Mammary epithelial cell (primary cell): Measurements from ENCODE around the gene ASIC4.

Experiments
- EZH2 ChIP-seq: IDR thresholded peaks from 2 replicates; pipeline ENCODE4 v1.6.1; 2012; ENCODE audit warnings: low read length, inconsistent platforms, borderline replicate concordance
- TF ChIP-seq, protein P1 (sequence below), 2 donors: IDR thresholded peaks in 1 of 2; conservative IDR thresholded peaks in 1 of 2; 2 replicates each; pipeline ENCODE4 v1.5.1; 2011 to 2012; ENCODE audit warnings: inconsistent platforms in 2 of 2, low read length in 2 of 2, mild to moderate bottlenecking in 2 of 2, control low read depth in 1 of 2, low read depth in 1 of 2; ENCODE audit not compliant: insufficient read depth in 1 of 2; ENCODE audit errors: extremely low read depth in 1 of 2

DNA sequence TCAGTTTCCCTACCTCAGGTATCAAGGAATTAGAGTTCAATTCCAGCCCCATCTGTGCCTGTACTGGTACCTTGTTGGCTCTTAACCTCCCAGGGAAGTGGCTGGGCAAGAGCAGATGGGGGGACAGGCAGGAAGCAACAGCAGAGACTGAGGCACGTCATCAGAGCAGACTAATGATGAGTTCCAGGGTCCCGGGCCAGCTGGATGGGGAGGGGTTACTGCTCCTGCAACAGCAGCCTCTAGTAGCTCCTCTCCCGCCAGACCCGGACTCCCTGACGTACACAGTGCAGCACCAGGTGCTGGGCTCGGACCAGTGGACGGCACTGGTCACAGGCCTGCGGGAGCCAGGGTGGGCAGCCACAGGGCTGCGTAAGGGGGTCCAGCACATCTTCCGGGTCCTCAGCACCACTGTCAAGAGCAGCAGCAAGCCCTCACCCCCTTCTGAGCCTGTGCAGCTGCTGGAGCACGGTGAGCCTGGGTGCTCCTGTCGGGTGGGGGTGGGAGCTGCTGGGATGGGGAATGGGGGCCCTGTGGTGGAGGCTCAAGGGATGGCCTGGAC is 41.6 kb upstream of the ASIC4 start:
- TF ChIP-seq, protein P1, sequence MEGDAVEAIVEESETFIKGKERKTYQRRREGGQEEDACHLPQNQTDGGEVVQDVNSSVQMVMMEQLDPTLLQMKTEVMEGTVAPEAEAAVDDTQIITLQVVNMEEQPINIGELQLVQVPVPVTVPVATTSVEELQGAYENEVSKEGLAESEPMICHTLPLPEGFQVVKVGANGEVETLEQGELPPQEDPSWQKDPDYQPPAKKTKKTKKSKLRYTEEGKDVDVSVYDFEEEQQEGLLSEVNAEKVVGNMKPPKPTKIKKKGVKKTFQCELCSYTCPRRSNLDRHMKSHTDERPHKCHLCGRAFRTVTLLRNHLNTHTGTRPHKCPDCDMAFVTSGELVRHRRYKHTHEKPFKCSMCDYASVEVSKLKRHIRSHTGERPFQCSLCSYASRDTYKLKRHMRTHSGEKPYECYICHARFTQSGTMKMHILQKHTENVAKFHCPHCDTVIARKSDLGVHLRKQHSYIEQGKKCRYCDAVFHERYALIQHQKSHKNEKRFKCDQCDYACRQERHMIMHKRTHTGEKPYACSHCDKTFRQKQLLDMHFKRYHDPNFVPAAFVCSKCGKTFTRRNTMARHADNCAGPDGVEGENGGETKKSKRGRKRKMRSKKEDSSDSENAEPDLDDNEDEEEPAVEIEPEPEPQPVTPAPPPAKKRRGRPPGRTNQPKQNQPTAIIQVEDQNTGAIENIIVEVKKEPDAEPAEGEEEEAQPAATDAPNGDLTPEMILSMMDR (conservative IDR thresholded peaks at IDR 0.05 in 1 of 2, IDR thresholded peaks at IDR 0.05 in 1 of 2; ENCODE audit: extremely low read depth in 1 of 2, insufficient read depth in 1 of 2, low read depth in 1 of 2, low read length in 2 of 2), result no peak
- TF ChIP-seq EZH2, result no peak
